NCI-H1105 treated with DMSO at 0.1 percent for 48 hours (cell line): ENCODE measurements around the gene USF1.
"Not testable (repeated sequence)": the region's sequence is repeated elsewhere in the genome, so short reads cannot be mapped to it uniquely, and the experiment has no call there.

Source experiments
- DNase-seq: peaks from one replicate; lab custom pipeline; 2025; lab: John Stamatoyannopoulos, UW

USF1 gene

DNA sequence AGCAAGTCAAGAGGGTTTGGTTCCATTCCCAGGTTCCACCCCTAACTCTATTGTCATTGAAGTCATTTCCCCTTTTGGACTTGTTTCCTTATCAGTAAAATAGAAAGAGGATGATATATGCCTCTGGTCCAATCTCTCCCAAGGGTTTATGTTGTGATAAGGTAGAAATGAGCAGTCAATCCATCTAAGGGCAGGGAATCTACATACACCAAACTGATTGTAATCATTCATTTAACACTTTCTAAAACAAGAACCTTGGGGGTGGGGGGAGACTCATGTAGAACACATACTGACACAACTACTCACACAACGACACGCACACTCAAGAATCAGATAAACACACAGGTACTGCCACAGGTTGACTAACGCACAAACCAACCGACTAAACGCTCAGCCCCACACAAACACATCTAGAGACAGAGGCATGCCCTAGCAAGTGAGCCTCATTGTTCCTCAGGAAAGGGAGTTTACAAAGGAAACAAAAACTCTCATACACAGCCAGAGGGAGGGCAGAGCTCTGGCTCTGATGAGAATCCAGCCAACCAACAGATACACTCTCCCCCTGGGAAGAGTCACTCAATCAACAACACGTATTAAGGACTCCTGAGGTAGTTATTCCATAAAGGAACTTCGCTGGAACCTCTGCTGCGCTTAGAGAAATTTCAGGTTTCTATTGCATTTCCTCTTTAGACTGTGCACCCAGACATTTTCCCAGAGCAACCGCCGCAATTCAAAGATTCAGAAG is 25.9 kb downstream of the USF1 start:
- peak; percentile 71 for DNase-seq

GRCh38 chr1:161019111-161019660 is 26.6 kb downstream of the USF1 start:
- DNase-seq, result not testable (repeated sequence)

GRCh38 chr1:161018631-161018930 is 27.2 kb downstream of the USF1 start:
- DNase-seq, result no peak

DNA sequence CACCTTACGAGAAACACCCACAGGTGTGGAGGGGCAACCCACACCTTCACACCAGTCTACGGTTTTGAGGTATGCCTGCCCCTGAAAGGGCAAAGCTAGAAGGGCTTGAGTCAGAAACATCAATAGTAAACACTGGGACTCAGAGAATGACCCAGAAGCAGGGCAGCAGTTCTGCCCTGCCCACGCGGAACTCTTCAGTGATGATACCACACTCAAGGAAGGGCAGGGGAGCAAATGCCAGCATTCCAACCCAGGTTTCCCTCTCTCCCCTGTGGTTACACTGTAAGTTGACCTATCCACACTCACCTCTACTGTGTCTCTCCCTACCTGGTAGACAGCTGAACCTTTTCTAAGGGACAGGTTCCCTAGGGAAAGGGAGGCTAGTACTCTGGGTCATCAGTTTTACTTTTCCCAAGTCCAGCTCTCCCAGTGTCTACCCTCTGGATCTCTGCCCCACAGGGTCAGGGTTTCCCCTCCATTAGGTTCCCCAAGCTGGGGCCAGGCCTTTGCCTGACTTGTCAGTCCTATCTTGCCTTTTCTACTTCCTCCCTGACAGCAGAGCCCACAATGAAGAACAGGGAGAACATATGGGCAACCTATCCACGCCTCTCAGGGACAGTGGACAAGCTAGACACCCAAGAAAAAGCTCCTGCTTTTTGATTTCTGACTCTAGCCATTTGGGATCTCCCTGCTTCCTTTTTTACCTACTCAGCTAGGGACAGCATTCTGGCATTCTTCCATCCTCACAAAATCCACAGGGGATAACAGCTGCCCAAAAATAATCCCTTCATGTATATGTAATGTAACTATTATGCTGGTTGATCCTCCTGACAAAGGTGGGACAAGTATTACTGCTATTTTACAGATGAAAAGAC is 27.8 kb downstream of the USF1 start:
- DNase-seq, result no peak

DNA sequence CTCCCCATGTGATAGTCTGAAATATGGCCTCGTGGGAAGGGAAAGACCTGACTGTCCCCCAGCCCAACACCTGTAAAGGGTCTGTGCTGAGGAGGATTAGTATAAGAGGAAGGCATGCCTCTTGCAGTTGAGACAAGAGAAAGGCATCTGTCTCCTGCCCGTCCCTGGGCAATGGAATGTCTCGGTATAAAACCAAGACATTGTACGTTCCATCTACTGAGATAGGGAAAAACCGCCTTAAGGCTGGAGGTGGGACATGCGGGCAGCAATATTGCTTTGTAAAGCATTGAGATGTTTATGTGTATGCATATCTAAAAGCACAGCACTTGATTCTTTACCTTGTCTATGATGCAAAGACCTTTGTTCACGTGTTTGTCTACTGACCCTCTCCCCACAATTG is 28.6 kb downstream of the USF1 start:
- not testable (repeated sequence) for DNase-seq

GRCh38 chr1:161016683-161017082 is 29.1 kb downstream of the USF1 start:
- DNase-seq, result not testable (repeated sequence)

DNA sequence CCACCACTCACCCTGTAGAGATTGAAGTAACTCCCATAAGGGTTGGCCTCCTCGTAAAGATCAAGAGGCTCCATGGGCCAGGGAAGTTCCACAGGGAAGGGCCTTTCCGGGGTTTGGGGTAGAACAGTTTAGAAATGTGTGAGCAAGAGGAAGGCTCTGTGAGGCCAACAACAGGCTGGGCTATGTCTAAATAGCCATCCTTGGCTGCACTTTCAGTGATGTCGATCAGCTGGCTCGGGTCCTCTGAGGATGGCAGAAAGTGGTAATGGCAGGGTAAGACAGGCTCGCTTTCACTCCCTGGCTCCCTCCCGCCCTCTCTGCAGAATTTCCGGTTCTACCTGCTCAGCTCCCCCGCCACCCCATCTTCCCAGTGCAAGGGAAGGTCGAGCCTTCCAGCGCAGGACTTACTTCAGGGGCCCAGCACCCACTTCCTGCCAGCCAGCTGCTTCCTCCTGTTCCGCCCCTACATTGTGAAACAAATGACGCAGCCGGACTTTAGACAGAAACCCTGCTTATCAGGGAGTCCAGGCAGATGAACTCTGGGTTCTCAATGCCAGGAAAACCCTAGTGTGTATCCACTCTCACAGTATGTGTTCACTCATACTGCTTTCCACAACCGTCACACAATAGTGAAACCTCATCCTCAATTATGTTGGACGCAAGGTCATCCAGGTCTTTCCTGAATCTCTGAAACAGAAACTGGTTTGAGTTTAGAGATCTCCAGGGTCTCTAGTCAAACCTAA is 32.1 kb downstream of the USF1 start:
- no peak for DNase-seq

DNA sequence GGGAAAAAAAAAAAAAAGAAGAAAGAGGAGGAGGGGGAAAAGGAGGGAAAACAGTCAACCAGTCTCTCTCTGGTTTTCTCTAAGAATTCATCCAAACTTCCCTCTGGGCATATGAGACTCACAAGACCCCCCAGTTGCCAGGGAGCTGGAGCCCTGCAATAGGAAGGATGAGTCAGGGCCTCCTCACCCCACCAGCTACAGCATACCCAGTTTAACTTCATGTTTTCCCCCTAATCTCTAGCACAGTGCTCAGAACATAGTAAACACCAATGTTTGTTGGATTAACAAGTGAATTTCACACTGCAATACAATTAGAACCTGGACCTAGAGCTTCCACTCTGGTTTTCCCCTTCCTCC is 32.7 kb downstream of the USF1 start:
- no peak for DNase-seq

DNA sequence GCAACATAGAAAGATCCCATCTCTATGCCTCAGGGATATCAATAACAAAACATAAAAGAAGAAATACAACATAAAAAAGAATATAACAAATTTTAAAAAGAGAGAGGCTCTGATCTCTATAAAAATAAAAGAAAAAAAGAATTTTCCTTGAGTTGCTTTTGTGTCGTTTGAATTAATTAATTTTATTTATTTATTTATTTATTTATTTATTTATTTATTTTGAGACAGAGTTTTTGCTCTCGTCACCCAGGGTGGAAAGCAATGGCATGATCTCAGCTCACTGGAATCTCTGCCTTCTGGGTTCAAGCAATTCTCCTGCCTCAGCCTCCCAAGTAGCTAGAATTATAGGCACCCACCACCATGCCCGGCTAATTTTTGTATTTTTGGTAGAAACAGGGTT is 33.4 kb downstream of the USF1 start:
- no peak for DNase-seq

DNA sequence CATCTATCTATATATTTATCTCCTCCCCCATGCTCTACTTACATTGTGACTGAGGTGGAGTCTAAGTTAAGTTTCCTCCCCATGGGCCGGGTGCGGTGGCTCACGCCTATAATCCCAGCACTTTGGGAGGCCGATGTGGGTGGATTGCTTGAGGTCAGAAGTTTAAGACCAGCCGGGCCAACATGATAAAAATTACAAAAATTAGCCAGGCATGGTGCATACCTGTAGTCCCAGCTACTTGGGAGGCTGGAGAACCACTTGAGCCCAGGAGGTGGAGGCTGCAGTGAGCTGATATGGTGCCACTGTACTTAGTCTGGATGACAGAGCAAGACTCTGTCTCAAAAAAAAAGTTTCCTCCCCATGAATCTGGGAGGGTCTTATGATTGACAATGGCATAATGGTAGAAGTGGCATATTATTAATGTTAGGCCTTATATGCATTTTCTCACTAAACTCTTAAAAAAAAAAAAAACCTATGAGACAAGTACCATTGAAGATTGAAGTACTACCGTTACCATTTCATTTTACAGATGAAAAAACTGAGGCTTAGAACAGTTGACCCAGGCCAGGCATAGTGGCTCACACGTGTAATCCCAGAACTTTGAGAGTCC is 36.1 kb downstream of the USF1 start:
- no peak for DNase-seq

DNA sequence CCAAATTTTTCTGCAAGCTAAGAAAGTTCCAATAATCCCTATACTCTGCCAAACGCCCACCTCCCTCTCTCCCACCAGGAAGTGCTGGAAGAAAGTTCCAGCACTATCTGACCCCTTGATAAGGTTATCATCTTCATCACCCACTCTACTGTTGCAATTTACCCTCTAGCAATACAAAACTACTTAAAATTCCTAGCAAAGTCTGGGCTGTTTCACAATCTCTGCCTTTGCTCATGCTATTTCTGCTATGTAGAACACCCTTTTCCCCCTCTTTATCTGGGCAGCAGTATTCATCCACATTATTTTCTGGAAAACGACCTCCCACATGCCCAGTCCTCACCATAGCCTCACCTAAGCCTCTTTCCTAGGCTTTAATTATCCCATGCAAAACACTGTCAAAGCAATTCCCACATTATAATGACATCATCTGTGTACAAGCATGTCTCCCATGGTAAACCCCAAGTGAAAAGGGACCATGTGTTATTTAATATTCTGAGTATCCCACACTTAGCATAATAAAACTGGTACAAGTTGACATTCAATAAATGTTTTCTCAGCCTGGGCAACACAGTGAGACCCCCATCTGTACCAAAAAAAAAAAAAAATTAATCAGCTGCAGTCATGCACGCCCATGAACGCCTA is 36.8 kb downstream of the USF1 start:
- no peak for DNase-seq

DNA sequence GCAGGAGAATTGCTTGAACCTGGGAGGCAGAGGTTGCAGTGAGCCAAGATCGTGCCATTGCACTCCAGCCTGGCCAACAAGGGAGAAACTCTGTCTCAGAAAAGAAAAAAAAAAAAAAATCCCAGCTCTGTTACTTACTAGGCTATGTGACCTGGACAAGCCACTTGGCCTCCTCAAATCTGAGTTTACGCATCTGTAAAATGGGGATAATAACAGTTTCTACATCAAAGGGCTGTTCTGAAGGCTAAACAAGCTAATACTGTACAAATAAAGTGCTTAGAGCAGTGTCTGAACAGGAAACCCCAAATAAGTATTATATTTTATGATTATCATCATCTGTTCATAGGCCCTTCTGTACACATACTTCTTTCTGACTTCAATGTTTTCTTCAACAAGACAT is 38.4 kb downstream of the USF1 start:
- DNase-seq, result no peak

GRCh38 chr1:161006563-161006962 is 39.2 kb downstream of the USF1 start:
- no peak for DNase-seq

GRCh38 chr1:161001525-161001924 is 44.3 kb downstream of the USF1 start:
- peak; percentile 49 for DNase-seq

DNA sequence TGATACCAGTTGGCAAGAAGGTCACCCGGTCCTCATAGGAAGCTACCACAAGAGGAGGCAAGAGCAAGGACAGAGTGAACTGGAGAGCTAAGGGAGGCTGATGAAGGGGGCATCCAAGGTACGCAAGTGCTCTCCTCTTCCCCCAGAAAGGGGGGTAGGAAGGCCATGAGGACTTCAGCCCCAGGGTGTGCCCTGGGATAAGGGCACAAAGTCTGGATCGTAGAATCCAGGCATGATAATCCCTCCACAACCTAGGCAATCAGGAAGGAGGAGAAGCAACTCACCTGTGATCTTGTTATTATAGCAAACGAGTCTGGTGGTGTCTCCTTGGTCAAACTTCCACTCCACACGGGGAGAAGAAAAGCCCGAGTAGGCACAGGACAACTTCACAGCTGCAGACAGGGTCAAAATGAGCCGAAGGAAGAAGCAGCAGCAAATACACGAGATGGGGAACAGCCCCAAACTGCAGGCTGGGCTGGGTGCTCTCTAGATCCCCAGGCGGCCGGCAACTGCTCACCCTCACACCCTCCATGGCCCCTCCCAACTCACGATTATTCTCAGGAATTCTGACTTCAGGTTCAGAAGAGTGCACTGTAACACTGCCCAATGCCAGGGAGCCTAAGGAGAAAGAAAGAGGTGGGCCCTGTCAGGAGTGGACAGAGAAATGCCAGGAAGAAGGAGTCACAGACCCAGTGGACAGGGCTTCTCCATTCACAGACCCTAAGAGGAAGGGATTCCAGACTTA is 44.9 kb downstream of the USF1 start:
- no peak for DNase-seq

DNA sequence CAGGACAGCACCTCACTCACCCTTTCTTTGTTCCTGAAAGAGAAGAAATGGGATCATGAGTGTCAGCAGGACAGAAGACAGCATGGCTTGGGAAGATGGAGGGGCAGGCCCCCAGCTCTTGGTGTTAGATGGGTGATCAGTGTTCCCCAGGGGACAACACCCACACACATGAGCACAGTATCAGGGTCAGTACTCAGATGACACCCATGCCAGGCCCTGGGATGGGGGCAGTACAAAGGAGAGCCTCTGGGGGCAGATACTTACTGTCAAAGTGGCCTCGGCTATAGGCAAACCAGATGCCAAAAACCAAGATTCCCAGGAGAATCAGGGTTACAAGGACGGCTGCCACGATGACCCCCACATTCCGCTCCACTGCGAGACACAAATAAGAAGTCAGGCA is 46.4 kb downstream of the USF1 start:
- DNase-seq, result no peak

GRCh38 chr1:160997323-160998038 is 48.3 kb downstream of the USF1 start:
- DNase-seq, result no peak

GRCh38 chr1:160996178-160996577 is 49.6 kb downstream of the USF1 start:
- DNase-seq, result no peak

DNA sequence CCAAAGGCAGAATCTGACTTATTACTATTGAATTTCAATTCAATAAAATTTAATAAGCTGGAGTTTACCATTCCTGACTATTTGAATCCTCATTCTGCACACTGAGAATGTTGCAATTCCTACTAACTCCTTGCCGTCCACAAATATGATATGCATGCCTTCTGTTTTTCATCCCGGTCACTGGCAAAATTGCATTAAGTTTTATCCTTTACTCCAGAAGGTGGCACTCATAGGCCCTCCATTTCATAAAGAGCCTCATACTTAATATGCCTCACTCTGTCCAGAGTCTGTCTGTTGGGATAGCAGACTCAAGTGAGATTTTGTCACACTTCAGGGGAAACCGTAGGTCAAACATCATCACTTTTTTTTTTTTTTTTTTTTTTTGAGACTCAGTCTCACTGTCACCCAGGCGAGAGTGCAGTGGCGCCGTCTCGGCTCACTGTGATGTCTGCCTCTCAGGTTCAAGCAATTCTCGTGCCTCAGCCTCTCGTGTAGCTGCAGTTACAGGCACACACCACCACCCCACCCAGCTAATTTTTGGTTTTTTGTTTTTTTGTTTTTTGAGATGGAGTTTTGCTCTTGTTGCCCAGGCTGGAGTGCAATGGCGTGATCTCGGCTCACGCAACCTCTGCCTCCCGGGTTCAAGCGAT is 52.1 kb downstream of the USF1 start:
- peak; percentile 27 for DNase-seq

DNA sequence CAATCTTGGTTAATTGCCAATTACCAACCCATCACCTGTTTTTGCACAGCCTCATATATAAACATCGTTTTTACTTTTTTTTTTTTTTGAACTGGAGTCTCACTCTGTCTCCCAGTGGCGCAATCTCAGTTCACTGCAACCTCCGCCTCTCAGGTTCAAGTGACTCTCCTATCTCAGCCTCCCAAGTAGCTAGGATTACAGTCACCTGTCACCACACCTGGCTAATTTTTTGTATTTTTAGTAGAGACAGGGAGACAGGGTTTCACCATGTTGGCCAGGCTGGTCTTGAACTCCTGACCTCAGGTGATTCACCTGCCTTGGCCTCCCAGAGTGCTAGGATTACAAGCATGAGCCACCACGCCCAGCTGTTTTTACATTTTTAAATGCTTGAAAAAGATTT is 53.7 kb downstream of the USF1 start:
- not testable (repeated sequence) for DNase-seq
